ENCODE data around the gene MYBPHL. TPM values are rescaled to one million over a fixed set of nuclear protein-coding genes. Genes with fewer than 3 reads are reported as not detected.
A peak's percentile ranks its signal among the peaks of the same experiment; 100 is the strongest.
"Not testable (repeated sequence)": the region's sequence is repeated elsewhere in the genome, so short reads cannot be mapped to it uniquely, and the experiment has no call there.

MYBPHL gene
- total RNA-seq, 1 donor from 2014 or later = not detected

- ATAC-seq (no peak), DNase-seq (ENCODE audit: low spot score) (no peak)
Measured at GRCh38 chr1:109307274-109308021, 637 bp upstream of the MYBPHL start.

DNA sequence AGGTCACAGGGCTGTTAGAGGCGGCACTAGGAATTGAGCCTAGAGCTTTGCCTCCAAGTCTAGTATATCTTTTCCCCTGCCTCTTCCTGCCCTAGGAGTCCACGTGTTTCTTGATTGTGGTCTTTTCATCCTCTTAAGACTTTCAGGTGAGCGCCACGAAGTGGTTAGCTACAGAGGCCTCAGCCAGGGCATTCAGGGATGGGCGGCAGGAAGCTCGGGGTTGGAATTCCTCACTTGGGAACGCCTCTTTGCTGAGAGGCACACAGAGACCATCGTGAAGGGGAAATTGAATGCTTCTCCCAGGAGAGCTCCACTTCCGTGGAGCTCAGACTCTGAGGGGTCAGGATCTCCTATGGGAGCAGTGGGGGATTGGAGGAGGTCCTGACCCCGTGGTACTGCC is 820 bp downstream of the MYBPHL start:
- not testable (repeated sequence) for ATAC-seq; DNase-seq (ENCODE audit: low spot score)

GRCh38 chr1:109304226-109304920 is 2.4 kb downstream of the MYBPHL start:
- peak; percentile 30 for ATAC-seq
- DNase-seq (ENCODE audit: low spot score) = no peak

GRCh38 chr1:109301874-109302273 is 4.9 kb downstream of the MYBPHL start:
- DNase-seq (ENCODE audit: low spot score) = no peak

DNA sequence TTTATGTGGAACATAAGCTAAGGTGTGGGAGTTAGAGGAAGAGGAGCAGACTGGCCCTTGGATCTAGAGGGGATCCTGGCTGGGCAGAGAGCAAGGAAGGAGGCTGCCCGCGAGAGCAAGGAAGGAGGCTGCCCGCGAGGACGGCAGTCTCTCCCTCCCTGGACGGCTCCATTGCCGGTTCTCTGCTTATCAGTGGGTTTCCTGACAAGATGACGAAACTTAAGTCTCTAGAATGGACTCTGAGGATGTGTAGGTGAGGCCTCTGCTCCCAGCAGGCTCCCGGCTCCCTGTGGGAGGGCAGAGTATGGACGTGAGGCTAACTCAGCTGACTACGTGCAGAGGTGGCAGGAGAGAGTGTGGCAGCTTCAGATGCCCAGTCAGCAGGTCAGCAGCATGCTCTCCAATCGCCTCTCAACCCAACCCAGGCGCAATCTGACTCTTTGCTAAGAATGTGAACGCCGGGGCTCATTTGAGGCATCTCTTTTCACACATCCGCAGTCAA is 6.1 kb downstream of the MYBPHL start:
- no peak for DNase-seq (ENCODE audit: low spot score)
- no peak for ATAC-seq

More at GRCh38 chr1:109301874-109302273, 4.9 kb downstream of the MYBPHL start:
- no peak for ATAC-seq

DNA sequence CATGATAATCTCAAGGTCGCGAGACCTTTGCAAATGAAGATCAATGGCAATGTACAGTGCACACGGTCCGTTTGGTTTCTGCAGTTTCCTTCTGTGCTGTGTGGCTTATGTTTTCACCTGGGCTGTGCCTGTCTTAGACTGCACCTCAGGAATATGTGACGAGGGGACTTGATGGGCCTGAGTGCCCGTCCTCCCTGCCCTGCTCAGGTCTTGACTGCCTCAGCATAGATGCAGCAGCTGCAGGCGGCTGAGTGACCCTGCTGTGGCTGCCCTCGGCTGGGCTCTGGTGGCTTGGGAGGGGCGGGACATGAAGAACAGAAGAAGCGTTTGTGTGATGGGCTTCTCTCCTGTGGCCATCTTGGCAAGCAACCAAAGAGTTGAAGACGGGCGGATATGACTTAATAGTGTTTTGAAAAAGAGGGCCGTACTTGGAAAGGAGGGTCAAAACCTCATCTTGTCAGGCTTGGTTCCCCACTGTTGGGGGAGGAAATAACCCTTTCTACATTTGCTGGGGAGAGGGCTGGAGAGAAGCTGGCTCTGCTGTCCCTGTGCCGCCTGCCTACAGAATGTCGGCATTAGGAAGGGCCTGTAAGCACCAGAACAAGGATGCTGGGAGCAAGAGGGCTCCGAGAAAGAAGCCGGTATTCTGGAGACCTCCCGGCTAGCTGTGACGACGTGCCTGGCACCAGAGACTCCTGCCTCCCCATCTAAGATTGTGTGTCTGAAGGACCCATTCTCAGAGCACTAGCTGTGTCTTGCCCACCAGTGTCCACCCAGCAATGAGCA is 7.1 kb downstream of the MYBPHL start:
- ATAC-seq (no peak), DNase-seq (ENCODE audit: low spot score) (no peak)

DNA sequence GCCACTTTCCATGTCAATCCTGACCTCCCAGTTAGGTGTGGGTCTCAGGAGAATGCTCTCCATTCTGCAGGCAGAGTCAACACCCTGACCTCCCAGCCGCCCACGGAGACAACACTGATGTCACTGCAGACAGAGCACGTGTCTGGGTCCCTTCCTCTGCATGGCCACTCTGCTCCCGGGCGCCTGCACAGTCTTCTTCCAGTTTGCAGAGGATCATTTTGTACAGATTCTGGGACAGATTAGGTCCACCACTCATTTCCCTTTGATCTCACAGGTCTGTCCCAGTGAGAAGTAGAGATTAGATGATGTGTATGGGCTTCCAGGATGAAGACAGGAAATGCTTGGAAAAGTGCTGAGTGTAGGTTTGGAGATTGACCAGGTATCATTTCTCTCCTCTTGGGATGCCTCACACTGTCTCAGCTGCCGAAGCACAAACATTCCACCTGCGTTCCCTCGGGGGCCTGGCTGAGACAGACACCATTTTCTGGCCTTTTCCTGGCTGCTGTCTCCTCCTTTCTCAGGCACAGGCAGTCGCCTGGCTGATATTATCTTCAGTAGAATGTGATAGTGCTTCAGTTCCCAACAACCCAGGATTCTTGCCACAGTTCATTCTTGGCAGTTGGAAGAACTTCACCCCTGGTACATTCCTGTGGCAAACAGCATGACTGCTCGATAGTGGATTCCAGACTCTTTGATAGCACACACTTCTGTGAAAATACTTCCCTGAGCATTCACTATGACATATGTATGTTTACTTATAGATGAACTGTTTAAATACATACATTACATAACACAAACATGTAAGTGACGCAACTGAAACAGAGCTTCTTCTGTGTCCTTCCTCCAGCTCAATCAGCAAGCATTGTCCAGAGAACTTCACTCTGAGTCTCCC is 7.9 kb downstream of the MYBPHL start:
- ATAC-seq = peak; percentile 62
- DNase-seq (ENCODE audit: low spot score) = no peak

GRCh38 chr1:109296782-109297181 is 10.0 kb downstream of the MYBPHL start:
- DNase-seq (ENCODE audit: low spot score) = no peak
- no peak for ATAC-seq

- DNase-seq (ENCODE audit: low spot score) = no peak
- no peak for ATAC-seq
Measured at GRCh38 chr1:109295712-109296415, 10.9 kb downstream of the MYBPHL start.

DNA sequence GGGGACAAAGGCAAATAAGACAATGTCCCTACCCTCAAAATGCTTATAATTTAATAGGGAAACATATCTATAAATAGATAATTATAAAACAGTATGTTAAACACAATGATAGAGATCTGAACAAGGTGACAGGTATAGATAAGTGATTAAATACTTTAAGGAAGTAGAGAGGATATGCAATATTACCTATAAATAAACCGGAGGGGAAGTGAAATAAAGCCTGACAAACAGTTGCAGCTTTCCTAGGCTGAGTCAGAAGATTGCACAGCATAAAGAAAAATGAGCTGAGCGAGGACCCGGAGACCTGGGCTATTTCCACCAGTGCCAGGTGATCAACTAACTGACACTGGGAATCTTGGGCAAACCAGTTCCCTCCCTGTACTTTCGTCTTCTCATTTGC is 12.3 kb downstream of the MYBPHL start:
- no peak for ATAC-seq
- DNase-seq (ENCODE audit: low spot score) = no peak

DNA sequence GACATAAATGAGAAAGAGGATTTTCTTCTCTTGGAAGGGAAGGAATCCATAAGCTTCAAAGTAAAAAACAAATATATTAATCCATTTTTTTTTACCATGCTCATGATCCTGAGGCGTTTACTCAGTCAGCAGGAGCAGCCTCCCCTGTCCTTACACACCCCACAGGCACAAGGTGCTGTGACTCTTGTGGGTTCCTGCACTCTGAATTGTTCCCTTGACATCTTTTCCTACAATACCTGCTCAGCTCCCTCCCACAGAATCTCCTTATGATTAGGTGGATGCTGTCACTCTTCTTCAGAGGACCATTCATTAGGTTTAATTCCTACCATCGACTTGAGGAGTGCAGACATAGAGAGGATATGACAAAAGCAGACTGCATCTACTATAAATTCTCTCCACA is 13.8 kb downstream of the MYBPHL start:
- DNase-seq (ENCODE audit: low spot score) = no peak
- no peak for ATAC-seq

DNA sequence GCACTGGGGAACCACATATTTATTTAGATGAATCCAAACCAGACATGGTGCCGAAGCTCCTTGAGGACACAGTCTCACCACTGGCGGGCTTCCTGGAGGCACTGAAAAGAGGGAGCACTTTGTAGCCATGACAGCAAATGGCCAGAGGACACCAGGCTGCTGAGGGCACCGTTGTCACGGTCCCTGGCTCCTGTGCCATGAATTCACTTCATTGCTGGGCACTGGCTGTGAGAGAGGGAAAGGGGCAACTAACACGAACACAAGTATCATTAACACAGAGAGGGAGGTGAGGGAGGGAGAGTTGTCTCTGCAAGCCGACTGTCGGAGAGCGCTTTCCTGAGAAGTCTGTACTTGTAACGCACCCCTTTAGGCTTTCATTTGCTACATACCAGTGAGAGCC is 14.4 kb downstream of the MYBPHL start:
- no peak for DNase-seq (ENCODE audit: low spot score)
- no peak for ATAC-seq

DNA sequence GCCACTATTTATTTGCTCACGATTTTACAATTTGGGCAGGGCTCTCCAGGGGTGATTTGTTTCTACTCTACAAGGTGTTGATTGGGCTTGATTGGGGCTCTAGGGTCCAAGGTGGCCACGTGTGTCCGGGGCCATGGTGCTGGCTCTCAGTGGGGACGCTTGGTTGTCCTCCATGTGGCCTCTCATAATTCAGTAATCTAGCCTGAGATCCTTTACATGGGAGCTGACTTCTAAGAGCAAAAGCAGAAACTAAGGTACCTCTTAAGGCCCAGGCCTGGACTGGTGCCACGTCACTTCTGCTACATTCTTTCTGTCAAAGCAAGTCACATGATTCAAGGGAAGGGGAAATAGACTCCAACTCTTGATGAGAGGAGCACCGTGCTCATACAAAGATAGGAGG is 15.8 kb downstream of the MYBPHL start:
- DNase-seq (ENCODE audit: low spot score) (no peak), ATAC-seq (no peak)

DNA sequence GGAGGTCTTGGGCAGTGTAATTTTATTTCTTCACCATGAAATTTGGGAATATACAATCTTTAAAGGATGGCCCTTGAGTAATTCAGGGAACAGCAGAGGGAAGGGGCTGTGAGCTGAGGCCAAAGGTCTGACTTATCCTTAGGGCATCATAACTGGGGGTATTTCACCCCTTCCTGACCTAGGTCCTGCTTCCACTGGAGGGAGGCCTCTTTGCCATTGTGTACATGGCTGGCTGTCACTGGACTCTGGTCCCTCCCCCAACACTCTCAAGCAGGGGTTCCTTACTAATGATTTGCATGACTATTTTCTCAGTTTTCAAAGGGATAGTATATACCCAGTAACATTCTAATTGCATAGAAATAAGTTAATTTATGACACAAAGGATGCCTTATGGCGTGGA is 16.7 kb downstream of the MYBPHL start:
- no peak for ATAC-seq
- no peak for DNase-seq (ENCODE audit: low spot score)

DNA sequence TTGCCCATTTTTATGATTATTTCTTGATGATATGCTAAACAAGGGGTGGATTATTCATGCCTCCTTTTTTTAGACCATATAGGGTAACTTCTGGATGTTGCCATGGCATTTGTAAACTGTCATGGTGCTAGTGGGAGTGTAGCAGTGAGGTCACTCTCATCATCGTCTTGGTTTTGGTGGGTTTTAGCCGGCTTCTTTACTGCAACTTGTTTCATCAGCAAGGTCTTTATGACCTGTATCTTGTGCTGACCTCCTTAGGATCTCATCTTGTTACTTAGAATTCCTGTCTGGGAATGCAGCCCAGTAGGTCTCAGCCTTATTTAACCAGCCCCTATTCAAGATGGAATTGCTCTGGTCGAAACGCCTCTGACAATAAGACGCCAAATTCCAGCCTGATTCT is 20.0 kb downstream of the MYBPHL start:
- ATAC-seq; DNase-seq (ENCODE audit: low spot score): not testable (repeated sequence)

GRCh38 chr1:109283748-109284600 is 22.8 kb downstream of the MYBPHL start:
- DNase-seq (ENCODE audit: low spot score) = no peak
- ATAC-seq = peak; percentile 32

DNA sequence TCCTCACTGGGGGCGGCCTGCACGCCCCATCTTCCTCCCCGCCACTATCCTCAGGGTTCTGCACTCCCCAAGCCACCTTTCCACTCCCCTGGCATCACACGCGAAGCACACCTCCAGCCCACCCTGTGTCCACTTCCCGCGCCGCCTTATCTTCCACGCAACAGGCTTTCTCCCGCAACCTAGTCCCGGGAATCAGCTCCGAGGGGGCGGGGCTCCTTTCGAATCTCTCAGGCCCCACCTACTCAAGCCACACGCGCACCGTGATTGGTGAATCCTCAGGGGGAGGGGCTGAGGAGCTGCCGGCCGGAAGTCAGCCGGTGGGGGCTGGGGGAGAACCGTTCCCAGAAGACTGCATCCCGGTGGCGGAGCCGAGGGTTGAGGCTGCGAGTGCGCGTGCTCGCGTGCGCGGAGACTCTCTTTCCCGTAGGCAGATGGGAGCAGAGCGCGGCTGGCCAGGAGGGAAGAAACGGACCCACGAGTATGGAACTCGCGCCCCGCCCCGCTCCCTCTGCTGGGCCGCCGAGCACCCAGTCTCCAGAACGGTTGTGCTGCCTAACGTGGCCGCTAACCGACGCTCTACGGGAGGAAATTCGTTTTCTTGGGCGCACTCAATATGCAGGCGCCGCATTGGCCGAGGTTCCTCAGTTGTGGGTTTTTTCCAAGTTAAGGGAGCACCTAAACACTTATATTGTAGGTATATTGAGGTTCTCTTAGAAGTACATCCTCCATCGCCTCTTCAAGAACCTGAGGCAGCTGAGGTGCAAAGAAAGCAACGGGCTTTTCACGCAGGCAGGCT is 23.7 kb downstream of the MYBPHL start, which contains the start of gene PSRC1:
Gene PSRC1, minus strand, starts transcription at position 194 of the 796 bp plus-strand sequence.
- DNase-seq (ENCODE audit: low spot score) (peak; percentile 97), ATAC-seq (peak; percentile 99)

DNA sequence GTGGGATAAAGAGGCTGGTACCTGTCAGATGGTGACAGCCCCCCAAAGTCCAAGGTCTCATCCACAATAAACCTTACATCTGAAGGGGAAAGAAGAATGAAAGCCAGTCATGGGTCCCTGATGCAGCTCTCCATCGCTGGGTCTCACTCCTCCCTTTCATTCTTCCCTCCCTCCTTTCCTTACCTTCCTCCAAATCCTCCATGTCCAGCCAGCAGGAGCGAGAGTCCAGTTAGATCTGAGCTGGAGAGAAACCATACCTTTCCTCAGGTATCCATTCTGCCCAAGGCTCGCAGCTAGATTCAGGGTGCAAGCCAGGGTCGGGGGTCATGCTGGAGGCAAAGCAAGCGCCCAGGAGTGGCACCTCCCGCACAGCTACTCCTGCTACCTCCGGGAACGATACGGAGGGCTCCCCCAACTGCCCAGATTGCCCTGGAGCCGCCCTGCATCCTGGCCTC is 24.3 kb downstream of the MYBPHL start:
- no peak for ATAC-seq

More for the DNA sequence above, 24.3 kb downstream of the MYBPHL start:
- DNase-seq (ENCODE audit: low spot score) = no peak
